Measurements from ENCODE around the gene MTCL1. TPM values are rescaled to one million over a fixed set of nuclear protein-coding genes. Genes with fewer than 3 reads are reported as not detected.
A peak's percentile ranks its signal among the peaks of the same experiment; 100 is the strongest.

MTCL1 gene
- total RNA-seq, 1 donor from 2014 or later, result 59.3 TPM

DNA sequence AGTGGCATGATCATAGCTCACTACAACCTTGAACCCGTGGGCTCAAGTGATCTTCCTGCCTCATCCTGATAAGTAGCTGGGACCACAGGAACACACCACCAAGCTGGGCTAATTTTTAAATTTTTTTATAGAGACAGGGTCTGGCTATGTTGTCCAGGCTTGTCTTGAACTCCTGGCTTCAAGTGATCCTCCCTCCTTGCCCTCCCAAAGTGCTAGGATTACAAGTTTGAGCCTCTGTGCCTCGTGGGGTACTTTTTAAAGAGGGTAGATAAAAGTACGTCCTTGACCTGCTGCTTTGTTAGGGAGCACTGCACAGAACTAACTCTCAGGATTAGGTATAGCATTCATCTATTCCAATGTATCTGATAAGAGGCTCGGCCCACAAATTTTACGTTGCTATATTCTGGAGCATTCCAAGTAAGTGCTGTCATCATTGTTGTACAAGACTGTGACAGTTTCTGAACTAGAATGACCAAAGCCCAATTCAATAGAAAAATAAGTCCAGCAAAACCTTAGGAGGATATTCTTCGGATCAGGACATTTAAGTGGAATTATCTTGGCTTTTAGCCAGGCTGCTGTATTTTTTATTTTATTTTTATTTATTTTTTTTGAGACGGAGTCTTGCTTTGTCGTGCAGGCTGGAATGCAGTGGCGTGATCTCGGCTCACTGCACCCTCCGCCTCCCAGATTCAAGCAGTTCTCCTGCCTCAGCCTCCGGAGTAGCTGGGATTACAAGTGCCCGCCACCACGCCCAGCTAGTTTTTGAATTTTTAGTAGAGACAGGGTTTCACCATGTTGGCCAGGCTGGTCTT lies 4.1 kb downstream of the MTCL1 start:
- Histone ChIP-seq H3K4me2 (ENCODE audit: low read length) (peak overlapping the region; percentile 99), H3K4me3 (ENCODE audit: insufficient read depth, low read depth, low read length) (no peak overlapping the region), H3K9me3 (ENCODE audit: insufficient read depth, low read depth, low read length) (no peaks in the 10 kb centered on the region), H3K4me1 (ENCODE audit: insufficient read depth, low read length) (peaks cover 20% of the 10 kb centered on the region), H3K79me2 (ENCODE audit: insufficient read depth, low read length) (peaks cover 78% of the 10 kb centered on the region), H3K27me3 (ENCODE audit: insufficient read depth, low read length) (no peaks in the 10 kb centered on the region), H4K20me1 (ENCODE audit: insufficient read depth, low read length) (peaks cover 61% of the 10 kb centered on the region), H3K27ac (ENCODE audit: low read depth, low read length) (no peak overlapping the region), H3K36me3 (ENCODE audit: insufficient read depth, low read length) (peaks cover 5% of the 10 kb centered on the region), H2AFZ (ENCODE audit: low read depth, low read length) (no peak overlapping the region), H3K9ac (ENCODE audit: low read length) (peak overlapping the region; percentile 30)
- Mint-ChIP-seq H3K36me3 (ENCODE audit: low read depth, unreplicated experiment) (peaks cover 15% of the 10 kb centered on the region), H3K4me1 (ENCODE audit: low read depth, unreplicated experiment) (peaks cover 17% of the 10 kb centered on the region), H3K9me3 (ENCODE audit: unreplicated experiment) (peaks cover 2% of the 10 kb centered on the region), H3K27ac (ENCODE audit: unreplicated experiment) (peak overlapping the region; percentile 66), H3K27me3 (ENCODE audit: low read depth, unreplicated experiment) (no peaks in the 10 kb centered on the region), H3K4me3 (ENCODE audit: unreplicated experiment) (peak overlapping the region; percentile 54)
- TF ChIP-seq, protein P1, sequence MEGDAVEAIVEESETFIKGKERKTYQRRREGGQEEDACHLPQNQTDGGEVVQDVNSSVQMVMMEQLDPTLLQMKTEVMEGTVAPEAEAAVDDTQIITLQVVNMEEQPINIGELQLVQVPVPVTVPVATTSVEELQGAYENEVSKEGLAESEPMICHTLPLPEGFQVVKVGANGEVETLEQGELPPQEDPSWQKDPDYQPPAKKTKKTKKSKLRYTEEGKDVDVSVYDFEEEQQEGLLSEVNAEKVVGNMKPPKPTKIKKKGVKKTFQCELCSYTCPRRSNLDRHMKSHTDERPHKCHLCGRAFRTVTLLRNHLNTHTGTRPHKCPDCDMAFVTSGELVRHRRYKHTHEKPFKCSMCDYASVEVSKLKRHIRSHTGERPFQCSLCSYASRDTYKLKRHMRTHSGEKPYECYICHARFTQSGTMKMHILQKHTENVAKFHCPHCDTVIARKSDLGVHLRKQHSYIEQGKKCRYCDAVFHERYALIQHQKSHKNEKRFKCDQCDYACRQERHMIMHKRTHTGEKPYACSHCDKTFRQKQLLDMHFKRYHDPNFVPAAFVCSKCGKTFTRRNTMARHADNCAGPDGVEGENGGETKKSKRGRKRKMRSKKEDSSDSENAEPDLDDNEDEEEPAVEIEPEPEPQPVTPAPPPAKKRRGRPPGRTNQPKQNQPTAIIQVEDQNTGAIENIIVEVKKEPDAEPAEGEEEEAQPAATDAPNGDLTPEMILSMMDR (IDR thresholded peaks at IDR 0.05; ENCODE audit: insufficient read depth, low read depth, low read length), result no peak
- TF ChIP-seq EZH2 (IDR thresholded peaks at IDR 0.05; ENCODE audit: insufficient read depth, low read length), result no peak
- FAIRE-seq, result no peak
- DNase-seq (ENCODE audit: low read depth), result peak; percentile 31

DNA sequence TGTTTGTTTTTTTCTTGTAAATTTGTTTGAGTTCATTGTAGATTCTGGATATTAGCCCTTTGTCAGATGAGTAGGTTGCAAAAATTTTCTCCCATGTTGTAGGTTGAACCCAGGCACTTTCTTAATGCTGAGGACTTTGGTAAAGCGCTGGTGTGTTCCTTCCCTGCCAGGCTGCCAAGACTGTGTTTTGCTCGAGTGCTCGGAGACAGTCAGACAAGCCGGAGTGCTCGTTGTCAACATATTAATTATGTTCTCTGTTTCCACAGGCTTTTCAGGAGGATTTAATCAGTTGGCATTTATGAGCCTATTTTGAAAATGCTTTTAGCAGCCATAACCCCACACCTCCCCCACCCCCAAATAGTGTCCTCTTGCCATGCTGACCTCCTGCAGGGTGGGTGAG lies 6.4 kb downstream of the MTCL1 start:
- H3K4me2 ChIP-seq (ENCODE audit: low read length), result peak overlapping the region; percentile 35
- DNase-seq (ENCODE audit: low read depth) (no peak), FAIRE-seq (no peak)
- Mint-ChIP-seq H3K4me3 (ENCODE audit: unreplicated experiment) (no peak overlapping the region), H3K27ac (ENCODE audit: unreplicated experiment) (no peak overlapping the region), H3K27me3 (ENCODE audit: low read depth, unreplicated experiment) (no peaks in the 10 kb centered on the region), H3K36me3 (ENCODE audit: low read depth, unreplicated experiment) (peaks cover 18% of the 10 kb centered on the region), H3K4me1 (ENCODE audit: low read depth, unreplicated experiment) (peaks cover 17% of the 10 kb centered on the region), H3K9me3 (ENCODE audit: unreplicated experiment) (peaks cover 2% of the 10 kb centered on the region)
- TF ChIP-seq, protein P1 (IDR thresholded peaks at IDR 0.05; ENCODE audit: insufficient read depth, low read depth, low read length), result no peak
- TF ChIP-seq EZH2 (IDR thresholded peaks at IDR 0.05; ENCODE audit: insufficient read depth, low read length), result no peak
- peaks cover 11% of the 10 kb centered on the region for H3K36me3 ChIP-seq (ENCODE audit: insufficient read depth, low read length)
- peaks cover 74% of the 10 kb centered on the region for H4K20me1 ChIP-seq (ENCODE audit: insufficient read depth, low read length)
- H3K27ac ChIP-seq (ENCODE audit: low read depth, low read length), result no peak overlapping the region
- peaks cover 18% of the 10 kb centered on the region for H3K4me1 ChIP-seq (ENCODE audit: insufficient read depth, low read length)
- H3K79me2 ChIP-seq (ENCODE audit: insufficient read depth, low read length), result peaks cover 89% of the 10 kb centered on the region
- H3K4me3 ChIP-seq (ENCODE audit: insufficient read depth, low read depth, low read length), result no peak overlapping the region
- no peaks in the 10 kb centered on the region for H3K9me3 ChIP-seq (ENCODE audit: insufficient read depth, low read depth, low read length)
- H3K27me3 ChIP-seq (ENCODE audit: insufficient read depth, low read length), result no peaks in the 10 kb centered on the region
- H2AFZ ChIP-seq (ENCODE audit: low read depth, low read length), result no peak overlapping the region
- H3K9ac ChIP-seq (ENCODE audit: low read length), result no peak overlapping the region

DNA sequence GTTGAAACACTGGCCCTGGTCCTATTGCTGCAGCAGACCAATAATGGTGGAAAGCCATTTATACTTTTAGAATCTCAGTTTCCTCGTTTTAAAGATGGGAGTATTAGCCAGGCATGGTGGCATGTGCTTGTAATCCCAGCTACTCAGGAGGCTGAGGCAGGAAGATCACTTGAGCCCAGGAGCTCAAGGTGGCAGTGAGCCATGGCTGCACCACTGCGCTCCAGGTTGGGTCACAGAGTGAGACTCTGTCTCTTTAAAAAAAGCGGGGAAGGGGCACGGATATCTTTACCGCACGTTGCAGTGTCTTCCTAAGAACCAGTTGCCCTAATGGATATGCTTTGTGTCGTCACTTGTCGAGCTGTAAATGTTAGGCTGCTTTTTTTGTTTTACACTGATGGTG lies 8.3 kb downstream of the MTCL1 start:
- Histone ChIP-seq H3K4me3 (ENCODE audit: insufficient read depth, low read depth, low read length) (no peak overlapping the region), H2AFZ (ENCODE audit: low read depth, low read length) (no peak overlapping the region), H3K9me3 (ENCODE audit: insufficient read depth, low read depth, low read length) (no peaks in the 10 kb centered on the region), H3K27ac (ENCODE audit: low read depth, low read length) (no peak overlapping the region), H3K27me3 (ENCODE audit: insufficient read depth, low read length) (no peaks in the 10 kb centered on the region), H3K36me3 (ENCODE audit: insufficient read depth, low read length) (peaks cover 9% of the 10 kb centered on the region), H3K4me1 (ENCODE audit: insufficient read depth, low read length) (peaks cover 13% of the 10 kb centered on the region), H3K4me2 (ENCODE audit: low read length) (no peak overlapping the region), H3K79me2 (ENCODE audit: insufficient read depth, low read length) (peaks cover 89% of the 10 kb centered on the region), H4K20me1 (ENCODE audit: insufficient read depth, low read length) (peaks cover 73% of the 10 kb centered on the region), H3K9ac (ENCODE audit: low read length) (no peak overlapping the region)
- no peak for TF ChIP-seq EZH2 (IDR thresholded peaks at IDR 0.05; ENCODE audit: insufficient read depth, low read length)
- TF ChIP-seq, protein P1 (IDR thresholded peaks at IDR 0.05; ENCODE audit: insufficient read depth, low read depth, low read length), result no peak
- Mint-ChIP-seq H3K4me1 (ENCODE audit: low read depth, unreplicated experiment) (peaks cover 18% of the 10 kb centered on the region), H3K4me3 (ENCODE audit: unreplicated experiment) (peak overlapping the region; percentile 24), H3K27ac (ENCODE audit: unreplicated experiment) (no peak overlapping the region), H3K9me3 (ENCODE audit: unreplicated experiment) (peaks cover 2% of the 10 kb centered on the region), H3K27me3 (ENCODE audit: low read depth, unreplicated experiment) (no peaks in the 10 kb centered on the region), H3K36me3 (ENCODE audit: low read depth, unreplicated experiment) (peaks cover 15% of the 10 kb centered on the region)
- DNase-seq (ENCODE audit: low read depth), result no peak
- no peak for FAIRE-seq
